Kidney epithelial cell (primary cell): Measurements from ENCODE around the gene ANKRD1. TPM values are rescaled to one million over a fixed set of nuclear protein-coding genes. Genes with fewer than 3 reads are reported as not detected.

Experiments
- DNase-seq: peaks from one replicate; pipeline ENCODE4 v3.0.0-alpha.2; 2010; ENCODE audit warnings: low read depth
- H3K27me3 ChIP-seq: 2 replicates; pipeline ENCODE4 v1.6.0; 2011; ENCODE audit warnings: low read length; ENCODE audit not compliant: control insufficient read depth, insufficient read depth
- H3K36me3 ChIP-seq: 2 replicates; pipeline ENCODE4 v1.5.1; 2011; ENCODE audit warnings: low read length; ENCODE audit not compliant: control insufficient read depth, insufficient read depth
- H3K4me3 ChIP-seq: 2 replicates; pipeline ENCODE4 v1.5.1; 2011; ENCODE audit warnings: low read depth, mild to moderate bottlenecking, control low read depth, low read length
- total RNA-seq: library from RNA; depleted of rRNA; stranded (reverse); fragments of >200 nt; gene quantifications from 2 replicates; pipeline ENCODE4 v1.2.3, GENCODE V29; 2015
- TF ChIP-seq, protein P1 (sequence below): IDR thresholded peaks from 2 replicates; pipeline ENCODE4 v1.5.1; 2011; ENCODE audit warnings: mild to moderate bottlenecking, moderate library complexity, low read length, control low read depth, inconsistent platforms; ENCODE audit not compliant: insufficient read depth, poor library complexity, severe bottlenecking

ANKRD1 gene
- total RNA-seq, 1 donor from 2014 or later, result 171 TPM

DNA sequence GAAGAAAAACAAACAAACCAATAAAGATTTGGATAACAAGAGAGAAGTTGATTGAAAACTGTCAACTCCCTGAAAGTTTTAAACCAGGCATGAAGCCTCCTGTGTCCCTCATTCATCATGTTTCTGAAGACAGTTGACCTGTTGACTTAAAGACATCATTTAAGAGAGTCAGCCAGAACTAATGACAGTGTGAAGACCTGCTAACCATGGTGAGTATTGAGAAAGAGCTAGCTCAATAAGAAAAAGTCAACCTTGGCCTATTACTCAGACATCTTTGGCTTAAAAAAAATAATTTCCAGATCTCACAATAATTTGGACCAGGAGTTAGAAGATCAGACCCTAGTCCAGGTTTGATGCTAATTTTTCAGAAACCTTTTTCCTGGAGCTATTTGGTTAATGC is 45.3 kb upstream of the ANKRD1 start:
- DNase-seq, result no peak

DNA sequence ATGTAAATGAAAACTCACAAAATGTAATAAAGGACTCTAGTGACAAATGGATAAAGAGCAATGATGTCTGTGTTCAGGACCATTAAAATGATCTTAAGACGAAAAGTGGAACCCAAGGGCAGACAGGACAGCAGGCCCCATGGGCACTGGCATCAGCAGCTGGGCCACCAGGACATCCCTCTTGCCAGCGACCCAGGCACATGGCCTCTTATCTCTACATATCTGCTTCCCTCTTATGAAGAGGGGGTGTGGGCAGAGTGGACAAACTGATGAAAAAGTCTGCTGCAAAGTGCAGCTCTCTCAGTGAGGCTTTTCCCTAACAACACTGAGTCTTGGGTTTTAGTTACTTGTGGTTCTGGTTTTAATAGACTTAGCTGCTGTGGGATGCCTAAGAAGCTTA is 44.8 kb upstream of the ANKRD1 start:
- no peak for DNase-seq
- Histone ChIP-seq H3K36me3 (no peaks in the 10 kb centered on the region), H3K27me3 (no peaks in the 10 kb centered on the region), H3K4me3 (no peak overlapping the region)
- TF ChIP-seq, protein P1, sequence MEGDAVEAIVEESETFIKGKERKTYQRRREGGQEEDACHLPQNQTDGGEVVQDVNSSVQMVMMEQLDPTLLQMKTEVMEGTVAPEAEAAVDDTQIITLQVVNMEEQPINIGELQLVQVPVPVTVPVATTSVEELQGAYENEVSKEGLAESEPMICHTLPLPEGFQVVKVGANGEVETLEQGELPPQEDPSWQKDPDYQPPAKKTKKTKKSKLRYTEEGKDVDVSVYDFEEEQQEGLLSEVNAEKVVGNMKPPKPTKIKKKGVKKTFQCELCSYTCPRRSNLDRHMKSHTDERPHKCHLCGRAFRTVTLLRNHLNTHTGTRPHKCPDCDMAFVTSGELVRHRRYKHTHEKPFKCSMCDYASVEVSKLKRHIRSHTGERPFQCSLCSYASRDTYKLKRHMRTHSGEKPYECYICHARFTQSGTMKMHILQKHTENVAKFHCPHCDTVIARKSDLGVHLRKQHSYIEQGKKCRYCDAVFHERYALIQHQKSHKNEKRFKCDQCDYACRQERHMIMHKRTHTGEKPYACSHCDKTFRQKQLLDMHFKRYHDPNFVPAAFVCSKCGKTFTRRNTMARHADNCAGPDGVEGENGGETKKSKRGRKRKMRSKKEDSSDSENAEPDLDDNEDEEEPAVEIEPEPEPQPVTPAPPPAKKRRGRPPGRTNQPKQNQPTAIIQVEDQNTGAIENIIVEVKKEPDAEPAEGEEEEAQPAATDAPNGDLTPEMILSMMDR, result no peak

More for the DNA sequence above, 45.3 kb upstream of the ANKRD1 start:
- no peak overlapping the region for H3K4me3 ChIP-seq
- no peaks in the 10 kb centered on the region for H3K27me3 ChIP-seq
- no peaks in the 10 kb centered on the region for H3K36me3 ChIP-seq
- TF ChIP-seq, protein P1, result no peak

DNA sequence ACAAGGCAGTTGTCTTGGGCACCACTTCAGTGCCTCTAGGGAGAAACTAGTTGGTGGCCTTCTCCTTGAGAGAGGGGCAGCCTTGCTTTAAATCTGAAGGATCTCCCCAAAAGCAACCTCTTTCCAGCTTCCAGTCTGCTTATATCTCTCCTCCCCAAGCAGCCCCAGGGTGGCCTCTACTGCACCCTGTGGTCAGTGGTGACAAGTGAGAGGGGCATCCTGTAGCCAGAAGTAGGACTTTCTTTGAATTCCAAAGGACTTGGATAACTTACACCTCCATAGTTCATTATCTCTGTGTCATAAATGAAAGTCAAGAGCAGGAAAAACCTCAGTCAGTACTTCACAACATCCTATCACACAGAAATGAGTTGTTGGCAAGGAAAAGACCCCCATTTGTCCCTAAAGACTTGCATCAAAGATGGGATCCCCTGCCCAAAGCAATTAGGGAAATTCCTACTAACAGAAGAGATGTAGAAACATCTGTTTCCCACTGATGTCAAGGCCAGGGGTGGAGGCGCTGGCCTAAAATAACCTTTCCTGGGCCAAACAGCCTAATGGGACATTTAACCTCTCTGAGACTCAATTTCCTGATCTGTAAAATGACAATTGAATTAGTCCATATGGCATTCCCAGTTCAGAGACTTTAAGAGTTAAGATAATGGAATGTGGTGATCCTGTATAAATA is 44.0 kb upstream of the ANKRD1 start:
- H3K36me3 ChIP-seq, result no peaks in the 10 kb centered on the region
- H3K27me3 ChIP-seq, result no peaks in the 10 kb centered on the region
- no peak overlapping the region for H3K4me3 ChIP-seq
- TF ChIP-seq, protein P1, result no peak
- DNase-seq, result no peak

DNA sequence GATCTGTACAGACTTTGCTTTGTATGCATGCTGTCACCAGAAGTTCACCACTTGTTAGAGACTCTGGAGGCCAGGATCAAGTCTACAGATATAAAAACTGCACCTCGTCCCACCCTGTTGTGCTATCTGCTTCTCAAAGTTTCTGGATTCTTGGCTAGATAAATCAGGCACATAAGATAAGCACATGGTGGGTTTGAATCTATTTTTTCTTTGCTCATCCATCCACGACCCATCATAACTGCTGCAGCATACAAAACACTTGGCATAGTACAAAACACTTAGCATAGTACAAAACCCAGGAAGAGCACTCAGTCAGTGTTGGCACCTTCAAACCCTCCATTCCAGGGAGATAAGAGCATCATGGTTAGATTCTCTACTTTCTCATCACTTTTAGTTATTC is 42.4 kb upstream of the ANKRD1 start:
- Histone ChIP-seq H3K27me3 (no peaks in the 10 kb centered on the region), H3K4me3 (no peak overlapping the region), H3K36me3 (no peaks in the 10 kb centered on the region)
- no peak for DNase-seq
- TF ChIP-seq, protein P1, result no peak

DNA sequence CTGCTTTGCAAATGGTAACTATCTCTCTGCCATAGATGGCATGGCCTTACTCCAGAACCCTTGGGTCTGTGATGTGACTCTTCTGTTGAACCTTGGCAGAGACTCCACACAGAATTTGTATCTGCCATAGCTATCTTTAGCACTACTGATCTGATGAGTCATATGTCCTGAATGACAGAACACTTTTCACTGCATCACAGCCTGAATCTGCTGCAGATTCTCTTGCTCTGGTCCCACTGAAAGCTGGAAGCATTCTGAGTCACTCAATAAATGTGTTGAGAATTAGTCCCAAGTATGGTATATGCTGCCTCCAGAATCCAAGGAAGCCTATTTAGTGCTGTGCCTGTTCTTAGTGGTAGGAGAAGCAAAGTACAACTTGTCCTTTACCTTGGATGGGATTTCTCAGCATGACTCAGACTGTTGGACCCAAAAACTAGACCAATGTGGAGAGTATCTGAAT is 39.5 kb upstream of the ANKRD1 start:
- TF ChIP-seq, protein P1, result no peak

DNA sequence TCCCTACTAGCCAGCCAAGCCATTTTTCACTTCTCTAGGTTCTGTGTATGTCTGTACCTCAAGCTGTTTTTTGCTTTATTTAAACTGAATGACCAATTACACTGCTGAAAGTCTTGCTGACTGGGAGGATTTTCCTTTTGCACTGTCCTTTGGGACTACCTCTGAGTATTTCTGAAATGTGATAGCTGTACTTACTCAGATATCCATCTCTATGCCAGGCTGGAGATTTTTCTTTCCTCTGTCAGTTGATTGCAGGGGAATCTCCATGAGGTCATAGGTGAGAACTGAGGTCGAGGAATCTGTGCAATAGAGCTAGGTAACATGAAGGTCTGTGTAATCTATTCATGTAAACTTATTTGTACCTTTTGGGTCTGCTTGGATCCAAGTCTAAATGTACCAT is 38.9 kb upstream of the ANKRD1 start:
- TF ChIP-seq, protein P1, result no peak
- H3K27me3 ChIP-seq, result no peaks in the 10 kb centered on the region
- no peaks in the 10 kb centered on the region for H3K36me3 ChIP-seq
- no peak for DNase-seq
- no peak overlapping the region for H3K4me3 ChIP-seq

More for the DNA sequence above, 39.5 kb upstream of the ANKRD1 start:
- peak; percentile 59 for DNase-seq
- H3K27me3 ChIP-seq, result no peaks in the 10 kb centered on the region
- no peaks in the 10 kb centered on the region for H3K36me3 ChIP-seq
- no peak overlapping the region for H3K4me3 ChIP-seq
